NB4 (cell line): ENCODE data around the gene GARIN5B.

Experiments
- DNase-seq: peaks from one replicate; pipeline ENCODE4 v3.0.0; 2010; ENCODE audit warnings: low read depth
- H3K4me3 ChIP-seq: one replicate; pipeline ENCODE4 v1.5.1; 2011; ENCODE audit warnings: mild to moderate bottlenecking, low read depth, low read length, moderate library complexity
- CTCF ChIP-seq: IDR thresholded peaks from one replicate; pipeline ENCODE4 v1.5.1; 2012; ENCODE audit warnings: low read depth, low read length
- MYC ChIP-seq: IDR thresholded peaks from 2 replicates; pipeline ENCODE4 v1.6.1; 2011; ENCODE audit warnings: low read depth, low read length
- POLR2A ChIP-seq: IDR thresholded peaks from 2 replicates; pipeline ENCODE4 v1.6.1; 2011; ENCODE audit warnings: mild to moderate bottlenecking; ENCODE audit not compliant: insufficient read length; ENCODE audit errors: extremely low read depth
- TF ChIP-seq, protein P1 (sequence below): IDR thresholded peaks from 2 replicates; pipeline ENCODE4 v1.6.1; 2011; ENCODE audit warnings: low read depth, low read length

The GARIN5B gene

DNA sequence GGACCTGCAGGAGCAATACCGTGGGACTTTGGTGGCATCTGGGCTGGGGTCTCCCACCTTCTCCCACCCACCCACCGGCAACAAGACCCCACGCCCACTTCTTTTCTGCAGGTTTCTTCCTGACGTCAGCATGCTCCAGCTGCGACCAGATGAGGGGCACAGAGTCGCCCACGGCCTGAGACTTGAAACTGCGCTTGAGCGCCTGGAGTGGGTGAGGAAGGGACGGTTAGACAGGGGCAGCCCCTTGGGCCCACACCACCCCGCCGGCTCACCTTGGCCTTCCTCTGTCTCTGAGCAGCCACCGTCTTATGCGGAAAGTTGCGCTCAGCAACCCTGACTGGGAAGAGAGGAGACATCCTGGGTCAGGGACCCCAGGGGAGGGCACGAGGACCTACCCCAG lies 2.2 kb downstream of the GARIN5B start:
- TF ChIP-seq, protein P1, sequence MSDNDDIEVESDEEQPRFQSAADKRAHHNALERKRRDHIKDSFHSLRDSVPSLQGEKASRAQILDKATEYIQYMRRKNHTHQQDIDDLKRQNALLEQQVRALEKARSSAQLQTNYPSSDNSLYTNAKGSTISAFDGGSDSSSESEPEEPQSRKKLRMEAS: no peak
- TF ChIP-seq MYC (no peak), POLR2A (no peak), CTCF (no peak)
- no peak overlapping the region for H3K4me3 ChIP-seq
- no peak for DNase-seq

- no peak for DNase-seq
- TF ChIP-seq POLR2A (no peak), CTCF (no peak)
- TF ChIP-seq, protein P1: no peak
- H3K4me3 ChIP-seq: no peak overlapping the region
Observed at GRCh38 chr19:55358943-55359908, 3.8 kb downstream of the GARIN5B start.

- no peak for TF ChIP-seq MYC
- no peak for TF ChIP-seq POLR2A
- TF ChIP-seq CTCF: no peak
- TF ChIP-seq, protein P1: no peak
- no peak for DNase-seq
- no peak overlapping the region for H3K4me3 ChIP-seq
Observed at GRCh38 chr19:55358493-55358892, 4.6 kb downstream of the GARIN5B start.

DNA sequence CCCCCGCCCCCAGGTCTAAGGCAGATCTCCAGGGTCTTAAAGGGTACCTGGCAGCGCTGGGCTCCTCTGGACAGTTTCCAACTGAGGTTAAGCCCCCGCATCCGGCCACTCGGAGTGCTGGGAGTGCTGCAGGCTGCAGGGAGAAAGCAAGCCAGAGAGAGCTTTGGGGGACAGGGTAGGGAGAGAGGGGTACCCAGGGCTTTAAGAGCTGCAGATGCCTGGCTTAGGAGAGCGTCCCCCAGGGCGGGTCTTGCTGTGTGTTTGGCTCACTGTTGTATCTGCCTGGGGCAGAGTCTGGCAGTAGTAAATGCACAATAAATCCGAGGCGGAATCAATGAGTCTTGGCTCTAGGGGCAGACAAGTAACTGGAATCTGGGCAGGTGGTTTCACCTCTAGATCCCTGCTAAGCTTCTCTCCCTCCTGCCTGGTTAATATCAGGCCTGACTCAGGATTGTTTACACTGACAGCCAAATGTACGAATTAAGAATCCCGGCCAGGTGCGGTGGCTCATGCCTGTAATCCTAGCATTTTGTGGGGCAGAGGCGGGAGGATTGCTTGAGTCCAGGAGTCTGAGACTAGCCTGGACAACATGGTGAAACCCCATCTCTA lies 7.7 kb downstream of the GARIN5B start:
- H3K4me3 ChIP-seq: no peak overlapping the region
- DNase-seq: no peak
- TF ChIP-seq MYC (no peak), CTCF (no peak)

GRCh38 chr19:55354698-55355212 lies 8.3 kb downstream of the GARIN5B start, which contains the start of gene COX6B2:
COX6B2 (minus strand) TSS chr19:55354719; CDS start chr19:55354521, 198 bp downstream.
- TF ChIP-seq CTCF (no peak), POLR2A (no peak)
- no peak within 1 kb of the TSS for H3K4me3 ChIP-seq
- DNase-seq: no peak
